Cardiac muscle cell (in vitro differentiated cells and primary cell): Measurements from ENCODE around the gene PDE10A. TPM values are rescaled to one million over a fixed set of nuclear protein-coding genes. Genes with fewer than 3 reads are reported as not detected.

Experiments used
- DNase-seq, 2 donors: peaks; one replicate each; pipeline versions ENCODE4 v3.0.0 to v3.0.0-alpha.2; 2010 to 2017; ENCODE audit warnings: low read depth in 1 of 2, low spot score in 1 of 2
- H3K27ac ChIP-seq: fragments of 200-600 bp; sonication (generic); 2 replicates; pipeline ENCODE4 v1.5.1; 2016
- H3K27me3 ChIP-seq: fragments of 200-600 bp; sonication (generic); 2 replicates; pipeline ENCODE4 v1.6.0; 2016; ENCODE audit warnings: control low read depth
- H3K36me3 ChIP-seq: fragments of 200-600 bp; sonication (generic); 2 replicates; pipeline ENCODE4 v1.5.1; 2016; ENCODE audit warnings: control low read depth
- H3K4me1 ChIP-seq: fragments of 200-600 bp; sonication (generic); 2 replicates; pipeline ENCODE4 v1.8.1; 2017; ENCODE audit warnings: low read depth, mild to moderate bottlenecking, mixed run types
- H3K4me3 ChIP-seq: fragments of 200-600 bp; sonication (generic); 2 replicates; pipeline ENCODE4 v1.5.1; 2016; ENCODE audit warnings: mild to moderate bottlenecking
- H3K9me3 ChIP-seq: fragments of 200-600 bp; sonication (generic); 2 replicates; pipeline ENCODE4 v1.5.1; 2017; ENCODE audit warnings: low read depth, mild to moderate bottlenecking, control low read depth
- polyA plus RNA-seq: library from polyadenylated mRNA; unstranded; fragments of >200 nt; fragmentation: Nextera tagmentation; extraction: Ambion mirVana; gene quantifications from 2 replicates; pipeline ENCODE4 v1.2.1, GENCODE V29; 2016
- total RNA-seq: library from RNA; depleted of rRNA; stranded (reverse); fragments of >200 nt; gene quantifications from 2 replicates; pipeline ENCODE4 v1.2.3, GENCODE V29; 2016
- TF ChIP-seq, protein P1 (sequence below): IDR thresholded peaks from 2 replicates; pipeline ENCODE4 v1.5.1; 2012; ENCODE audit warnings: low read depth, mild to moderate bottlenecking, low read length

The PDE10A gene
- total and polyA plus RNA-seq, 2 experiments from 2014 or later = 0.82 to 5.4 TPM

DNA sequence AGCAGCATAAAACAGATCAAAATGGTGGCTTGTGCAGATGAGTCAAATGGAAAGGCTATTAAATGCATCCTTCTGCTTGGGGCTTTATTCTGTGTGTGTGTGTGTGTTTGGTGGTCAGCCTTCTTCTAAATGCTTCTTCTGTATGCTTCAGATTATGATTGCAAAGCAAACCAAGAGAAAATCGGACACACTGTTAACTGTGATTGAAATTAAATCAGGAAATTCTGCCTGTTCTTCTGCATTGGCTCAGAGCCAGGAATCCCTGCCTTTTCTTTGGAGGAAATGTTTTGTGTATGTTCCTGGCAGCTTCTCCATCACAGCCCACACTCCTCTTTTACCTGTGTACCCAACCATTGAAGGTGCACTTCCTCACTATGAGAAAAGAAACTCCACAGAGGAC, 22.3 kb upstream of the PDE10A start:
- Histone ChIP-seq H3K4me1 (no peaks in the 10 kb centered on the region), H3K9me3 (no peaks in the 10 kb centered on the region), H3K36me3 (no peaks in the 10 kb centered on the region), H3K27ac (no peak overlapping the region), H3K27me3 (no peaks in the 10 kb centered on the region), H3K4me3 (no peak overlapping the region)
- TF ChIP-seq, protein P1, sequence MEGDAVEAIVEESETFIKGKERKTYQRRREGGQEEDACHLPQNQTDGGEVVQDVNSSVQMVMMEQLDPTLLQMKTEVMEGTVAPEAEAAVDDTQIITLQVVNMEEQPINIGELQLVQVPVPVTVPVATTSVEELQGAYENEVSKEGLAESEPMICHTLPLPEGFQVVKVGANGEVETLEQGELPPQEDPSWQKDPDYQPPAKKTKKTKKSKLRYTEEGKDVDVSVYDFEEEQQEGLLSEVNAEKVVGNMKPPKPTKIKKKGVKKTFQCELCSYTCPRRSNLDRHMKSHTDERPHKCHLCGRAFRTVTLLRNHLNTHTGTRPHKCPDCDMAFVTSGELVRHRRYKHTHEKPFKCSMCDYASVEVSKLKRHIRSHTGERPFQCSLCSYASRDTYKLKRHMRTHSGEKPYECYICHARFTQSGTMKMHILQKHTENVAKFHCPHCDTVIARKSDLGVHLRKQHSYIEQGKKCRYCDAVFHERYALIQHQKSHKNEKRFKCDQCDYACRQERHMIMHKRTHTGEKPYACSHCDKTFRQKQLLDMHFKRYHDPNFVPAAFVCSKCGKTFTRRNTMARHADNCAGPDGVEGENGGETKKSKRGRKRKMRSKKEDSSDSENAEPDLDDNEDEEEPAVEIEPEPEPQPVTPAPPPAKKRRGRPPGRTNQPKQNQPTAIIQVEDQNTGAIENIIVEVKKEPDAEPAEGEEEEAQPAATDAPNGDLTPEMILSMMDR = no peak
- no peak for DNase-seq

DNA sequence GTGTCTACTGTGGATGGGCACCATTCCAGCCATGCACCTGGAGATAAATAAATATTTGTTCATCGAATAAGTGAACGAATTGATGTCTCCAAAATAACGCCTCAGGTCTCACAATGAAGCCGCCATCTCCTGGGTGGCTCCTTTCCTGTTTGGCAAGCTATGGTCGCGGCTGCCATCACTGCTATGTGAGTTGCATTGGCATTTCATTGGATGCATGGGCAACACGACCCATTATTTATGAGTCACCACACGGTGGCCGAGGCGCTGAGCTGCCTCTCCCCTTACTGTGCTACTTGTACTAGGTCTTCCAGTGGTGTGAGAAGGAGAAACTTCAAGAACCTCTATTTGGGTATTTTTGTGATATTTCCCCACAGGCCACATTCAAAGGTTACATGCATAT, 21.3 kb upstream of the PDE10A start:
- Histone ChIP-seq H3K27me3 (no peaks in the 10 kb centered on the region), H3K9me3 (no peaks in the 10 kb centered on the region), H3K4me1 (no peaks in the 10 kb centered on the region), H3K36me3 (no peaks in the 10 kb centered on the region), H3K4me3 (no peak overlapping the region), H3K27ac (no peak overlapping the region)
- TF ChIP-seq, protein P1 = no peak
- no peak for DNase-seq

DNA sequence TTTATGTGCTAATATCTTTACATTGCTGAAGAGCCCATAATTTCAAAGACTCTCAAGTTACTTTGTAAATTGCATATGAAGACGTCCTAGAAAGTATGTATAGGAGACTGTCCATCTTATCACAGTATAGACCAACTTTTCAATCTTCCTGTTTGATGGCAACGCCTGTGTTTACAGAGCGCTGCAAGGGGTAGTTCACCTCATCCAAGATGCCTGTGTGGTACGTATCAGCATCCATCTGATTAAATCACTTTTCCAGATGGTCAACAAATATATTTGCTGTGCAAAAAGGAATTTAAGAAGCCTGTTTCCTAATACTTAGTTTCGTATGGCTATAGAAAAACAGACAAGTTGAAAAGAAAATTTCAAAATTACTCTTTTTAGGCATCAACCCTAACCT, 17.9 kb upstream of the PDE10A start:
- Histone ChIP-seq H3K4me3 (no peak overlapping the region), H3K36me3 (no peaks in the 10 kb centered on the region), H3K9me3 (no peaks in the 10 kb centered on the region), H3K4me1 (no peaks in the 10 kb centered on the region), H3K27ac (no peak overlapping the region), H3K27me3 (no peaks in the 10 kb centered on the region)
- TF ChIP-seq, protein P1 = no peak
- DNase-seq = no peak

DNA sequence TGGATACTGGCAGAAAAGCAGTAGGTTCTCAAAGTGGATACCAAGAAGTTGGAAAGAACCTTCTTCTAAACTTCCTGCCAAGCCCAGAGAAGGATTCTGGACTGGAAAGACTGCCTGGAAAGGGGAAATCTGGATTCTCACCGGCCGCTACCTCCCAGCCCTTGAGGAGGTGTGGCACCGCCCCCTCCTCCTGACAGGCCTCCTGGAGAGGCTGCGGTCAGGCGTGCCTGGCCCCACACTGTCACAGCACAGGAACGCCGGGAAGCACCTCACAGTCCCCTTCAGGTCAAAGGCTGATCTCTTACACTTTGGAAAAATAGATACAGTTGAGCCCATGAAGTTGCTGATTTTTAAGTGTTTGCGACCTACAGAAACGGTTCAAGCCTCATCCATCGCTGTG, 16.3 kb upstream of the PDE10A start:
- Histone ChIP-seq H3K27me3 (no peaks in the 10 kb centered on the region), H3K4me1 (no peaks in the 10 kb centered on the region), H3K9me3 (no peaks in the 10 kb centered on the region), H3K27ac (no peak overlapping the region), H3K4me3 (no peak overlapping the region), H3K36me3 (no peaks in the 10 kb centered on the region)
- no peak for DNase-seq
- TF ChIP-seq, protein P1 = no peak

DNA sequence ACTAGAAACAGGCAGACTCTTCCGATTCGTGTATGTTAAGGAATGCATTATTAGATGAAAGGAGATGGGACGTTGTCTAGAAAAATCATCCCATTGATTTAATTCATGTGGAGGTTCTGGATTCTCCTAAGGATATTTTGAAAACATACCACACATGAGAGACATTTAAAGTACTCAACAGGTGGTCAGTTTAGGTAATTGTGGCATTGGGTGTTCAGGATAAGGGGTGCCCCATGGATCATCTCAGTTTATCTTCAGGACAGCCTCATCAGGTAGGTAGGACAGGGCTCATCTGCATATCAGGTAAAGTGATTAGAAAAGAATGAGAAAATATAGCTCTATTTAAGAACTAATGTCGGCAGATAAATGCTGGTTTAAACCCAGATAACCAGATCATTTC, 15.9 kb upstream of the PDE10A start:
- no peaks in the 10 kb centered on the region for H3K36me3 ChIP-seq
- H3K27ac ChIP-seq = no peak overlapping the region
- no peaks in the 10 kb centered on the region for H3K9me3 ChIP-seq
- no peak for DNase-seq
- TF ChIP-seq, protein P1 = no peak
- no peak overlapping the region for H3K4me3 ChIP-seq
- H3K4me1 ChIP-seq = no peaks in the 10 kb centered on the region
- H3K27me3 ChIP-seq = no peaks in the 10 kb centered on the region

DNA sequence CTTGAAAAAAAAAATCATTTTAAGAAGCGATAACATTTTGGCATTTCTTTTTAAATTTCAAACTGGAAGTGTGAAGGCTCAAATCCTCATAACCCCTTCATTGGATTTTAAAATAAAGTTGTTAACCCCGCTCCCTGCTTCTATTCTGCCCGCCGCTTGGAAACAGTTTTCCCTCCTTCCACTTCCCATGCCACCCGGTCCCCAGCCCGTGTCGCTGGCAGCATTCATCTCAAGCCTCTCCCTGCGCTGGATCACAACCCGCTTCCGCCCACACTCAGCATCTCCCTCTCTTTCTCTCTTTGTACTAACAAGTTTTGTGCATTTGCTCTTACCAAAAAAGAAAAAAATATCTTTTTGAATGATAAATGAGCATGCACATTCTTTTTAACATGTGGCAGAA, 15.4 kb upstream of the PDE10A start:
- no peak for DNase-seq
- H3K27me3 ChIP-seq = no peaks in the 10 kb centered on the region
- TF ChIP-seq, protein P1 = no peak
- H3K27ac ChIP-seq = no peak overlapping the region
- no peaks in the 10 kb centered on the region for H3K9me3 ChIP-seq
- no peak overlapping the region for H3K4me3 ChIP-seq
- H3K4me1 ChIP-seq = no peaks in the 10 kb centered on the region
- H3K36me3 ChIP-seq = no peaks in the 10 kb centered on the region
